H1 (cell line): Measurements from ENCODE around the gene SNX3. TPM values are rescaled to one million over a fixed set of nuclear protein-coding genes. Genes with fewer than 3 reads are reported as not detected.

Experiments used
- CTCF ChIA-PET: fragments of 300-600 bp; sonication (Branson Sonifier 250); formaldehyde crosslinking; loops from one replicate; lab custom pipeline; 2021; ENCODE audit not compliant: partially characterized antibody; lab: Charles Lee
- POLR2A ChIA-PET: fragments of 300-600 bp; sonication (Branson Sonifier 250); formaldehyde crosslinking; loops from one replicate; lab custom pipeline; 2021; ENCODE audit warnings: inconsistent platforms; ENCODE audit not compliant: partially characterized antibody; lab: Charles Lee
- DNase-seq, 2 experiments: peaks; one replicate each; pipeline versions ENCODE4 v3.0.0 to v3.0.0-alpha.2; 2010 to 2022; ENCODE audit warnings: low spot score in 2 of 2, low read depth in 1 of 2, mixed read lengths in 1 of 2
- FAIRE-seq: peaks from 2 replicates; lab custom pipeline; 2011; peaks lifted over from hg19 to GRCh38; lab: Jason Lieb, UNC
- H2AFZ ChIP-seq: 2 replicates; pipeline ENCODE4 v1.8.1; 2012; ENCODE audit warnings: low read length, inconsistent platforms
- H2AK5ac ChIP-seq: 2 replicates; pipeline ENCODE4 v1.6.1; 2013; ENCODE audit warnings: low read depth, low read length
- H2BK120ac ChIP-seq: replicated peaks from 2 replicates; pipeline ENCODE3; 2013; ENCODE audit warnings: low read depth, low read length, inconsistent platforms
- H2BK12ac ChIP-seq: 2 replicates; pipeline ENCODE4 v1.6.1; 2013; ENCODE audit warnings: low read depth, low read length
- H2BK15ac ChIP-seq: 2 replicates; pipeline ENCODE4 v1.6.1; 2013; ENCODE audit warnings: low read length
- H2BK20ac ChIP-seq: 2 replicates; pipeline ENCODE4 v1.6.1; 2013; ENCODE audit warnings: low read length
- H2BK5ac ChIP-seq: 2 replicates; pipeline ENCODE4 v1.6.1; 2013; ENCODE audit warnings: low read depth, low read length
- H3K14ac ChIP-seq: 2 replicates; pipeline ENCODE4 v1.6.1; 2013; ENCODE audit warnings: inconsistent platforms; ENCODE audit not compliant: insufficient read length
- H3K18ac ChIP-seq: 2 replicates; pipeline ENCODE4 v1.6.1; 2013; ENCODE audit warnings: low read length; ENCODE audit errors: extremely low read depth
- H3K23ac ChIP-seq: 2 replicates; pipeline ENCODE4 v1.6.1; 2013; ENCODE audit warnings: inconsistent platforms; ENCODE audit not compliant: insufficient read length
- H3K23me2 ChIP-seq: 2 replicates; pipeline ENCODE4 v1.6.1; 2013; ENCODE audit warnings: low read depth, low read length
- H3K27ac ChIP-seq: 2 replicates; pipeline ENCODE4 v1.6.1; 2011; ENCODE audit warnings: low read depth, low read length, inconsistent platforms
- H3K27me3 ChIP-seq, 4 experiments: replicated peaks in 1 of 4; 1 replicate in 1 of 4; 2 replicates in 3 of 4; pipeline versions ENCODE4 v1.6.1 to v1.8.1; 2011 to 2013; ENCODE audit warnings: low read length in 3 of 4, mild to moderate bottlenecking in 3 of 4, inconsistent platforms in 2 of 4, mixed read lengths in 2 of 4, moderate library complexity in 1 of 4; ENCODE audit not compliant: control insufficient read depth in 3 of 4, insufficient read depth in 3 of 4; ENCODE audit errors: extremely low read depth in 1 of 4
- H3K36me3 ChIP-seq, 4 experiments: 2 replicates each; pipeline versions ENCODE4 v1.6.1 to v1.8.1; 2011 to 2013; ENCODE audit warnings: mild to moderate bottlenecking in 4 of 4, low read length in 3 of 4, moderate library complexity in 2 of 4, control low read depth in 1 of 4, inconsistent platforms in 1 of 4; ENCODE audit not compliant: insufficient read depth in 4 of 4, control insufficient read depth in 2 of 4
- H3K4ac ChIP-seq: replicated peaks from 2 replicates; pipeline ENCODE3; 2013; ENCODE audit warnings: low read length, low read depth, mixed read lengths, inconsistent platforms; ENCODE audit not compliant: insufficient read length
- H3K4me1 ChIP-seq, 4 experiments: replicated peaks in 1 of 4; 1 replicate in 1 of 4; 2 replicates in 3 of 4; pipeline versions ENCODE4 v1.6.1 to v1.8.1; 2011 to 2013; ENCODE audit warnings: low read length in 3 of 4, inconsistent platforms in 2 of 4, mixed read lengths in 1 of 4; ENCODE audit not compliant: insufficient read depth in 4 of 4, control insufficient read depth in 3 of 4
- H3K4me2 ChIP-seq, 2 experiments: 2 replicates each; pipeline versions ENCODE4 v1.6.1 to v1.8.1; 2011 to 2013; ENCODE audit warnings: low read depth in 2 of 2, low read length in 2 of 2, control low read depth in 1 of 2, inconsistent platforms in 1 of 2, mild to moderate bottlenecking in 1 of 2; ENCODE audit not compliant: insufficient read depth in 1 of 2
- H3K4me3 ChIP-seq, 4 experiments: fragments of 200-600, 300-600 bp in 1 of 4; sonication (generic), shearing (Covaris generic), sonication (Bioruptor Twin) in 1 of 4; 2 replicates each; pipeline versions ENCODE4 v1.5.1 to v1.8.1; 2011 to 2016; ENCODE audit warnings: low read length in 4 of 4, low read depth in 3 of 4, control low read depth in 2 of 4, inconsistent platforms in 2 of 4, mild to moderate bottlenecking in 2 of 4, mixed read lengths in 1 of 4, moderate library complexity in 1 of 4; ENCODE audit not compliant: insufficient read depth in 2 of 4; ENCODE audit errors: extremely low read depth in 1 of 4
- H3K56ac ChIP-seq: replicated peaks from 2 replicates; pipeline ENCODE3; 2013; ENCODE audit warnings: low read depth, mild to moderate bottlenecking, mixed read lengths, low read length, inconsistent platforms; ENCODE audit not compliant: insufficient read length
- H3K79me1 ChIP-seq: 2 replicates; pipeline ENCODE4 v1.6.1; 2013; ENCODE audit warnings: low read depth, low read length, control low read depth
- H3K79me2 ChIP-seq, 2 experiments: 2 replicates each; pipeline versions ENCODE4 v1.6.1 to v1.8.1; 2012 to 2013; ENCODE audit warnings: low read length in 2 of 2, mild to moderate bottlenecking in 2 of 2, inconsistent platforms in 1 of 2; ENCODE audit not compliant: insufficient read depth in 2 of 2, control insufficient read depth in 1 of 2
- H3K9ac ChIP-seq, 4 experiments: replicated peaks in 1 of 4; 1 replicate in 1 of 4; 2 replicates in 3 of 4; pipeline versions ENCODE4 v1.6.1 to v1.8.1; 2011 to 2013; ENCODE audit warnings: low read depth in 3 of 4, low read length in 3 of 4, control low read depth in 2 of 4, mild to moderate bottlenecking in 2 of 4, moderate library complexity in 2 of 4, inconsistent platforms in 1 of 4; ENCODE audit errors: extremely low read depth in 1 of 4
- H3K9me3 ChIP-seq, 2 experiments: 2 replicates each; pipeline versions ENCODE4 v1.6.1 to v1.8.1; 2012 to 2013; ENCODE audit warnings: mild to moderate bottlenecking in 2 of 2, moderate library complexity in 2 of 2, control low read depth in 1 of 2, inconsistent platforms in 1 of 2, low read depth in 1 of 2, low read length in 1 of 2, mixed read lengths in 1 of 2; ENCODE audit not compliant: insufficient read depth in 2 of 2
- H4K20me1 ChIP-seq, 2 experiments: replicated peaks in 1 of 2; 2 replicates each; pipeline versions ENCODE3 to v1.8.1; 2011 to 2013; ENCODE audit warnings: inconsistent platforms in 2 of 2, low read length in 2 of 2, mild to moderate bottlenecking in 1 of 2; ENCODE audit not compliant: insufficient read depth in 2 of 2, control insufficient read depth in 1 of 2
- H4K5ac ChIP-seq: 2 replicates; pipeline ENCODE4 v1.6.1; 2013; ENCODE audit warnings: low read length, low read depth, mixed read lengths, inconsistent platforms; ENCODE audit not compliant: insufficient read length
- H4K8ac ChIP-seq: 2 replicates; pipeline ENCODE4 v1.8.0; 2013; ENCODE audit warnings: mild to moderate bottlenecking, moderate library complexity, low read length, inconsistent platforms; ENCODE audit not compliant: insufficient read depth; ENCODE audit errors: extremely low read depth
- H4K91ac ChIP-seq: replicated peaks from 2 replicates; pipeline ENCODE3; 2013; ENCODE audit warnings: low read length, mixed read lengths, inconsistent platforms; ENCODE audit not compliant: insufficient read length
- BCL11A ChIP-seq, 2 experiments: IDR thresholded peaks; one replicate each; pipeline ENCODE4 v1.6.1; 2011; ENCODE audit warnings: low read depth in 2 of 2, low read length in 2 of 2, mild to moderate bottlenecking in 2 of 2
- MAFK ChIP-seq: IDR thresholded peaks from 2 replicates; pipeline ENCODE4 v1.6.1; 2012; ENCODE audit warnings: low read depth, mild to moderate bottlenecking, improper control_type of control experiment, low read length
- WGBS, 2 experiments: shearing (Covaris generic) in 1 of 2; methylation state at CpG; one replicate each; pipeline versions ENCODE4 v1.1.6 to v1.1.7; 2013 to 2015; ENCODE audit warnings: low lambda C conversion rate in 2 of 2, mixed read lengths in 2 of 2, inconsistent platforms in 1 of 2, low coverage in 1 of 2, missing lambda C conversion rate in 1 of 2; ENCODE audit not compliant: insufficient replicate concordance in 2 of 2, insufficient coverage in 1 of 2, insufficient read length in 1 of 2; ENCODE audit errors: extremely low coverage in 1 of 2, missing lambda C conversion rate in 1 of 2; 5-methylcytosine and 5-hydroxymethylcytosine counted together
- polyA plus RNA-seq, 7 experiments: library from polyadenylated mRNA; depleted of rRNA in 3 of 7; stranded (reverse) in 5 of 7; unstranded in 2 of 7; fragments of >200 nt in 5 of 7; fragments of 200-250 nt in 2 of 7; gene quantifications; 1 replicate in 5 of 7; 2 replicates in 1 of 7; 4 replicates in 1 of 7; pipeline versions ENCODE4 v1.2.1 to v1.2.3, GENCODE V29; 2011 to 2013; ENCODE audit warnings: missing spikeins in 2 of 7, mixed read lengths in 2 of 7
- total RNA-seq: library from RNA; stranded (reverse); fragmentation: NEBNext Ultra II Directional; extraction: Animal tissue kit (Norgen Biotek cat#: 25700); gene quantifications from 2 replicates; pipeline ENCODE4 v1.2.1, GENCODE V29; 2021

Gene SNX3
- total and polyA plus RNA-seq, 2 of the 8 experiments (the other 6 are each of a cell fraction or from before 2014, with no cell fraction given): 72.5 to 150 TPM

- no peak overlapping the region for H3K9ac ChIP-seq
- no peaks in the 10 kb centered on the region for H3K27me3 ChIP-seq
- no peak overlapping the region for H2BK20ac ChIP-seq
- H3K4me3 ChIP-seq: no peak overlapping the region
- H3K4ac ChIP-seq: no peak overlapping the region
- H2AFZ ChIP-seq: no peak overlapping the region
- no peak overlapping the region for H2BK5ac ChIP-seq
- CTCF ChIA-PET: interaction anchor here (0.7 kb wide), 1 partner anchor 679 kb away, joined by 3 read pairs; no protein-coding TSS in a partner anchor
- no peak overlapping the region for H3K23ac ChIP-seq
- no peak overlapping the region for H3K27ac ChIP-seq
- peak overlapping the region; percentile 74 for H3K56ac ChIP-seq
- H3K14ac ChIP-seq: no peak overlapping the region
- no peaks in the 10 kb centered on the region for H3K79me2 ChIP-seq
- H3K4me2 ChIP-seq: no peak overlapping the region
- peaks cover 0 to 3% (median 0%) of the 10 kb centered on the region in 4 experiments; a peak in 2 of 8 replicates for H3K36me3 ChIP-seq
- no peak overlapping the region for H4K91ac ChIP-seq
- WGBS, 2 experiments: 94 to 100% methylated on average over 1 of the region's 1 CpG
- no peaks in the 10 kb centered on the region; the same call in 1 of the 2 replicates for H3K23me2 ChIP-seq
- H3K4me1 ChIP-seq: no peaks in the 10 kb centered on the region; a peak in 1 of 7 replicates
- DNase-seq (no peak), FAIRE-seq (no peak)
- H4K5ac ChIP-seq: no peak overlapping the region
- POLR2A ChIA-PET: interaction anchor here (0.6 kb wide), 1 partner anchor 186 kb away, joined by 3 read pairs; no protein-coding TSS in a partner anchor
- no peak overlapping the region for H4K8ac ChIP-seq
- H2BK120ac ChIP-seq: no peak overlapping the region
- H4K20me1 ChIP-seq: no peaks in the 10 kb centered on the region
- no peak overlapping the region for H2BK12ac ChIP-seq
- H3K79me1 ChIP-seq: no peaks in the 10 kb centered on the region
- H2BK15ac ChIP-seq: no peak overlapping the region
- H3K18ac ChIP-seq: no peak overlapping the region
- no peak overlapping the region for H2AK5ac ChIP-seq
- no peaks in the 10 kb centered on the region for H3K9me3 ChIP-seq
- no peak for TF ChIP-seq BCL11A (IDR thresholded peaks at IDR 0.05; ENCODE audit: low read depth in 2 of 2, low read length in 2 of 2)
- TF ChIP-seq MAFK: no peak
Measured at GRCh38 chr6:108222504-108222903, 38.3 kb downstream of the SNX3 start.
